Muscle of back (tissue), 11 donors: ENCODE measurements around the gene SERPINI1. TPM values are rescaled to one million over a fixed set of nuclear protein-coding genes. Genes with fewer than 3 reads are reported as not detected.

Experiments
- DNase-seq, 3 donors: peaks; one replicate each; pipeline versions ENCODE4 v3.0.0 to v3.0.0-alpha.2; 2013
- polyA plus RNA-seq, 10 donors: library from polyadenylated mRNA; unstranded; fragments of 120-200 nt; gene quantifications; one replicate each; pipeline ENCODE4 v1.2.1, GENCODE V29; 2013; ENCODE audit not compliant: insufficient read length in 10 of 10

Gene SERPINI1
- polyA plus RNA-seq, 10 donors = 5.6 to 15.2 (median 9.3) TPM

DNA sequence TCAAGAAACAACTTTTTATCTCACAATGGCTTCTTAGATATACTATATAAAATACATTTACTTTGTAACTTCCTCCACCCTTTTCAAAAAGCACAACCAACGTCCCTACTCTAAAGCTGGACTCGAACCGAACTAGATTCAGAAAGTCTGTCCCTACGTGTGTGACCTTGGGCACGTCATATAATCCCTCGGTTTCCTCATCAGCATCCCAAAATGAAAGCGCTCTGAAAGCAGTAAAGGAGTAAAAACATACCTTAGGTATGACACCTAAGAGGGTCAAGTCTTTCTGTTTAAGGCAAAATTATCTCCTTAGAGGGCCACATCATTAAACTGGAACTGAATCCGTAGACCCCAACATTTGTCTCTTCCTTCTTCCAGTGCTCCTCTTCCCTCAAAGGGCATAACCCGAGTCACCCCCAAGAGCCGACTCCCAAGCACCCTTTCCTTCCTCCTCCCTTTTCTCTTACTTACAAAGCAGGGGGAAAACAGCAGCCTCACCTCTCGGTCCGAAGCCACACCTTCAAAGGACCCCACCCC is 1.5 kb upstream of the SERPINI1 start:
- peak in 1 of 3 donors; percentile 4 for DNase-seq

DNA sequence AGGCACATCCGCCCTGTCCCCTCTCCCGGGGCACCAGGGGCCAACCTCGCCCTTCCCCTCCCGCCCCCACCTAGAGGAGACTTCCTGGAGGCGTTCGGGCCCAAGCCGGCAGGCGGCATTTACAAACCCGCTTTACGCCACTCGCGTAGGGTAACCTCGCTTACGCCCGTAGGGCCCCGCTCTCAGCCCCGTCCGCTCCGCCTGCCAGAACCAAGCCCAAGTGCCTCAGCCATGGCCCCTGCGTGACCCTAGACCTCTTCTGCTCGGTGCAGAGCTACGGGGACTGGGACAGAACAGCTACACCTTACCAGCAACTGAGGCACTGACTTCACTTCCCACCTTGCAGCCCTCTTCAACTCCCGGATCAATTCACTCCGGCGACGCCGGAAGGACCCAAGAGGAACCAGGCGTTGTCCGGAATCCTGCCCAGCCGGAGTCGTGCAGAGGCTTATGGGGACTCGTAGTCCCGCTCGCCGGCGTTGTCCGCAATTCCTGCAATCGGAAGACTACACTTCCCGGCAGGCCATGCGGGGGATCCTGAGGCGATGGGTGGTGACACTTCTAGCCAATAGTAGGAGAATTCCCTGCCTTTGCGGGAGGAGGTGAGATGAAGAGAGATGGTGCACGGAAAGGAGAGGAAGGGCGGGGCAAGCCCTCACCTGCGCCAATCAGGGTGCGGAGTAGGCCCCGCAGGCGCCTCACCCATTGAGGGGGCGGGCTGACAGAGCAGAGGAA is 856 bp upstream of the SERPINI1 start, which contains the start of gene PDCD10:
PDCD10 (minus strand) TSS at position 395 of the 735 bp plus-strand sequence. CDS start 14,735 bp downstream, outside the sequence.
- DNase-seq = peak; percentile 97 to 99 (median 98)

DNA sequence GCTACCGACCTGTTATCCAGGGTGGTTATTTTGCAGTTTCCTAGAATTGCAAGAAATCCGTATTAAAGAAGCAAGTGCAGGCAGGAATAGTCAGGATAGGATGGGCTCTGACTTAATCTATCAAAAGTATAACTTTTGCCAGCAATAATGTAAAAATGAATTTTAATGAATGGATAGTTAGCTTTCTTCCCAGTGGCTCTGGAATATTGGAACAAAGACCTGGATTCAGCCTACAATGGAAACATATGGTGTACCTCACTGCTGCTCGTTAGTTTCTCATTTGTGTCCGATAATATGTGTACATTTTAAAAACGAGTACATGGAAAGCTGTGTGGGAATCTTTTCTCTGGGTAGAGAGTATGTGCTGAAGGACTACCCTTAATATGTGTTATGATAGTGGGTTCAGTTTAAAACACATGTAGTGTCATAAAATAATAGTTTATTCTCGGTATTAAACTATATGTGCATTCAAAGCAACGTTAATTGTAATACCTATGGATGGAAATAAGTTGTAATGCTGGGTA is 805 bp downstream of the SERPINI1 start:
- peak in 1 of 3 donors; percentile 4 for DNase-seq

DNA sequence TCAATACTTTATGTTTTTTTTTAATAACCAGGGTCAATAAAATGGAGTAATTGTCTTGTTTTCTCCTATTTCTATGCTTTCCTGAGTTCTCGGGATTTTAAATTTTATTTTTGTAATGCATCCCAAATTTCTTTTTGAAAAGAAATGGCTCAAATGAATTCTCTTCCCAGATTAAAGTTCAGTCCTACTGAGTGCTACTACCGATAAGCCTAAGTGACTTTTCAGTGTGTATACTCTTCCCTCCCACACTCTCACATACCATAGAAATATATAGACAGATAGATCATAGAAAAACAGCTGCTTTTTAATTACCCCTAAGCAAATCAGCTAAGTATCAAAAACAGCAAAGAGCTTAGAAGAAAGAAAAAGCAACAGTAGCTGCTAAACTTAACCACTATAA is 1.5 kb downstream of the SERPINI1 start:
- DNase-seq = no peak

DNA sequence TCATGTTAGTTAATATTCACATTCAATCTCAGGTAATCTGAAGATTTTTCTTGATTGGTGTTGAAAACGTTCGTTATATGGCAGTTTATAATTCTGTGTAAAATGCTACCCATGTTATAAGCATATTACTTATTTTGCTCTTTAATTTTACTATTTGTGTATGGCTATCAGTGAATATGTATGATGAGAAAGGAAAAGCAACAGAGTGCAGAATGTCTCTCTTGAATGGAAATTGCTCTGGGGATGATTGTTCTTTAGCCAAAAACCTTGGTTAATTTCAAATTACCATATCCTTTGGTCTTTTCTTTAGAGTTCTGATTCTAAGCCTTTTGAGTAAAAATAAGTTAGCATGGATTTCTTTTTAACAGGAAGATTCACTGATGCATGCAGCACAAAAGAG is 2.5 kb downstream of the SERPINI1 start:
- no peak for DNase-seq

DNA sequence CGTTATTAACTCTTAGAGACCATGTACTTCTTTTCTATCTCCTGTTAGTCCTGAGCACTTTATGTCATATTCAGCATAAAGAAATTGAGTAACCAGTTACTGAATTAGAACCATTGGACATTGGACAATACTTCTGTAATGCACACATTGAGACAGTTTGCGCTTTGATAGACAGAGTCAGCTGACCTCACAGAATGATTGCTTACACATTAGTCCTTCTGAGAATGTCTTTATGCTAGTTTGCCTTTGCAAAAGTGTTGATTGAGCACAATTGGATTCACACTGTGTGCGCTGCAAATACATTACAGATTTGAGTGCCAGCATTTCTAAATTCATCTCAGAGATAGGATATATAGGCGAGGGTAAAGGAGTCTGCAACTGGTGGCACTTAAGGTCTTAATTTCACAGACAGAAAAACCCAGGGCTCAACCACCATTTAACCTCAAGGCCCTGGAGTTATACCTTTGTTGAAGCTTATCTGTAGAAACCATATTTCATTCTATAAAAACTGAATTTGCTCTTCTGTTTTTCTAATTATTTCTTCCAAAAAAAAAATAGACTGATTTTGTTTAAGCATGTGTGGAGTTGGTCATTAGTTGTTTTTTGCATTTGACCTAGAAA is 3.8 kb downstream of the SERPINI1 start:
- DNase-seq = no peak

DNA sequence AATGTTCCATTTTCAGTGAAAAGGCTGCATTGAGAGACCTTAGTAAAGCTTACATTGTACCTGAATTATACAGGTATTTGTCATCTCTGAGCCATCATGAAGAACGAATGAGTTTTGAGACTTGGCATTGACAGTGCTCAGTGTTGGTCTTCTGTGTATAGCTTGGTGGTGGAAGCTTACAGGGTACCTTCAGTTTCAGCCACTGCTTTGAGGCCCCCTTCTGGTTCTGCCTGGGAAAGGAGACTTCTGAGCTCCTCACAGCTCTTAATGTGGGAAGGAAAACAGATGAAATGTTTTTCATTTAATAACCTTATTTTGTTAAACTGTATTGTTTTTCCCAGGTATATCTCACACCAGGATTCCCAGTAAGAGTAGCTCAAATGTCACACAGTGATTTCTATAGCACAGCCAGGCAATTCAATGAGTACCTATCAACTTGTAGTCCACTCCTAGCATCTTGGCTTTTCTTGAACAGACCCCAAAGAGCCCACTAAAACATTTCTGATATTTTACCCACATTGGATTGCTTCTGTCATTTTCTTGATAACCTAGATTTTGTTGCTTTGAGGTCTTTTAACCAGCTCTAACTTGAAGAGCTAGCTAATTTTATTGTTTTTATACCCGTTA is 5.6 kb downstream of the SERPINI1 start:
- peak in 2 of 3 donors; percentile 19 to 20 for DNase-seq

DNA sequence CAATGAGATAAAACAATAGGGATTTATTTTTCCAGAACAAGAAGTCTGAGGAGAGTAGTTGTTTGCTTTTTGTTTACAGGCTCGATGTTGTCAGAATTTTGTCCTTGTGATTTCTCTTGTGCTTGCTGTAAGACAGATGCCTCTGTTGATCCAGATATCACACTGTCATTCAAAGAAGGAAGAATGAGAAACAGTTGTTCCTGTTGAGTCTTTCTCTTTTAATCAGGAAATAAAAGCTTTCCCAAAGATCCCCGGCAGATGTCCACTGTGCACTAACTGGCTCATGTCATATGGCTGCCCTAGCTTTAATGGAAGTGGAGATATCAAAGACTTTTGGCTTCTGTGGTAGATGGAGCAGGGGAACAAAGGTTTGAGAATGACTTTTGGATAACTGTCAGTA is 6.8 kb downstream of the SERPINI1 start:
- DNase-seq = no peak

DNA sequence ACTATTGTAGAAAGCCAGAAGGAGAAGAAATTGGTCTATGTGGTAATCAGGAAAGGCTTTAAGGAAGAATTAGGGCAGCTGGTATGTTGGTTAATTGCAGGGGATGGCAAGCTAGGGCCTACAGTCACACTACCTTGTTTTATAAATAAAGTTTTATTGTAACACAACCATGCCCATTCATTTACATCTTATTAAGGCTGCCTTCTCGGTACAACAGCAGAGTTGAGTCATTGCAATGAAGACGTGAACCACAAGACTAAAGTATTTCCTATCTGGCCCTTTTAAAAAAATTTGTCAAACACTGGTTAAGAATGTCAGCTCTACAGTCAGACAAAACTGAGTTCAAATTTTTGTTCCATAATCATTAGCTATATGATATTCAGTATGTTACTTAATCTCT is 8.3 kb downstream of the SERPINI1 start:
- no peak for DNase-seq

DNA sequence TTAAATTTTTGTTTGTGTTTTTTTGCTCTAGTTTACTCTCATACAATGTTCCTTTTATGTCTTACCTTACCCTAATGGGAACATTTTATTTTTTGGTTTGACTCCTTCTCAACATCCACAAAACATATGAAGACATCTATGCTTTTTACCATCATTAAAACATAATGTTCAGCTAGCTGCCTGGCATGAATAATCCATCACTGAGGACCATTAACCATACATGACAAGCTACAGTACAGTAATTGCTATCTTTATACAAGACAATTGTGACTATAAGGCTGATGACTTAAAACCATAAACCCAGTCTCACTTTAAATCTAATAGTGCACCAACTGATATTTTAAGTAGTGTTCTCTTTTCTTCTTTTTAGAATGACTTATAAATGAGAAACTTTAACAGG is 13.7 kb downstream of the SERPINI1 start:
- no peak for DNase-seq

DNA sequence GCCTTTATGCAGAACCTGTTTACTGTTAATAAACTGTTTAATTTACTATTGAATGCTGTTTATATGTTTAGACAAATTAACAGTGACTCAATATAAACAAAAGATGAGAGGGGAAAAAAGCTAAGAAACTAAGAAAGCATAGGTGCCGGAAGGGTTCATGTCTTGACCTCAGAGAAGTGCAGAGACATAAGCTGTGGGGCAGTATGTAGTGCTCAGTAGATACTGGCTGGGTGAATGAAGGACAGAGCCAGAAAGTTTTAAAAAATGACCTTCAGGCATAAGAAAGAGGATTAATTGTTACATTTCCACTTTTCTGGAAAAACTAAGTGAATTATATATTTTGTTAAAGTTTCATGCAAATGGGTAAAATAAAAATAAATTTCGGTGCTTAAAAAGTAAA is 14.2 kb downstream of the SERPINI1 start:
- no peak for DNase-seq

DNA sequence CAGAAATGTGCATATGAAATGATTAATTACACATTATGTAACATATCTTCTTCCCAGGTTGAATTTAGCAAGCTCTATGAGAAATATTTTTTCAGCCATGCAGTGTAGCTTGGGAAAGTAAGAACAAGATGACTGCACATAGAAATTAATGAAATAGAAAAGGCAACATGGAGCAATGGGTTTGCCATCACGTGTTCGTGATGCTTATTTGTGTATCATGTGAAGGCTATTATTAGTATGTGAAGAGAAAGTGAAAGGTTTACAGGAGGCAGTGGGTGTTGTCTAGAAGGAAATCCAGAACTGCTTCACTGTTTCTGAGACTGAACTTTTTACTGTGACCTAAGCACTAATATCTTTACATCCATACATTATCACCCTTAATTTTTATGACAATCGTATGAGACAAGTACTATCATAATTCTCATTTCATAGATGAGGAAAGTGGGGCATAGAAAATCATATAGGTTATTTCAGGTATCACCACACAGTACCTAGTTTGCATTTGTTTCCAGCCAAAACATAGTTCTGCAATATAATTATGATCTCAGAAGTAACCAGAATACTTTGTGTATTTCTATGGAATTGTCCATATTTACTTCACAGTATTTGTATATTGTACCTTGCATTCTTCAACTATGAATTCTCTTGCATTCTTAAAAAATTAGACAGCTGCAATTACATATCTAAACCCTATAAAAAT is 14.9 kb downstream of the SERPINI1 start:
- DNase-seq = no peak

DNA sequence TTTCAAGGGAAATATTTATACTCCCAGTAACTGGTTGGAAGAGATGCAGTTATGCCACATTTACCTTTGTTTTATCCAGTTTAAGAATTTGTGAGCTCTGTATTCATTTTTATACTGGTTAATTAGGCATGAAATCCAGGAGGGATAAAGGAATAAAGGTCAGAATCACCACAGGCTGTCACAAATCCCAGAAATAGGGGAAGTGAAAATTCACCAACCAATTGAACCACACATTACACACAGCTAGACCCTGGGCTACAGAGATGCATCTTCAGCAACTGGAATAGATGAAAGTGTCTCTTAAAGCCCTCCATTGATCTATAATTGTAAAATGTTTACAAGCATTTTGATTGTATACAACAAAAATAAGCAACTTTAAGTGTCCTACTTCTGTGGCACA is 18.5 kb downstream of the SERPINI1 start:
- DNase-seq = no peak

DNA sequence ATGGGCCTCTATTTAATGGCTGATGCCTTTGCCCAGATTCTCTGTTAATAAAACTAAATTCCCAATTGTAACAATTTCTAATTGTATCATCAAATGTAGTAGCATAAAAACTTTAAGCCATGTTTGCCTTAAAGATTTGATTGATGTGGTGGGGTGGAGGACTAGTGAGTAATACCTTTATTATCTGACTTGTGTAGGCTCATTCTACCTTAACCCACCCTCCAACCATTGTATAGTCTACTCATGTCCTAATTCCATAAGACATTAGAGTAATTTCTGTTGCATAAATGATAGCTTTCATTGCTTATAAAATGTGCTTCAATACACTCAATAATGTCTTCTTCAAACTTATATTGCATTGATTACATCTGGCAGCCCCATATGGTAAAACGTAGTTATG is 25.8 kb downstream of the SERPINI1 start:
- no peak for DNase-seq

DNA sequence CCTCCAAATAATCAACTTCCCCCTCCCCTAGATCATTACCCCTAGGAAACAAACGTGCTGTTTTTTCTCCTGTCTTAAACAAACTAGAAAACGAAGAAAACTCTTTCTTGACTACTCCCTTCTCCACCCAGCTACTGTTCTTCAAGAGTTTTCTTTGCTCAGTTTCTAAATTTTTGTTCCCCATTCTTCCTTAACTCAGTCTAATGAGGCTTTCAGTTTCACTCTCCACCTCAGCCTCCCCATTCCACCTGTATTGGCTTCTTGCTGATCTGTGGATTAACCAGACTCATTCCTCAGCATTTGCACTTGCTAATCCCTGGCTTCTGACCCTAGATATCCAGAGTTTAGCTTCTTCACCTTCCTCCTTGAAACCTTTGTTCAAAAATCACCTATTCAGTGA is 26.8 kb downstream of the SERPINI1 start:
- no peak for DNase-seq

DNA sequence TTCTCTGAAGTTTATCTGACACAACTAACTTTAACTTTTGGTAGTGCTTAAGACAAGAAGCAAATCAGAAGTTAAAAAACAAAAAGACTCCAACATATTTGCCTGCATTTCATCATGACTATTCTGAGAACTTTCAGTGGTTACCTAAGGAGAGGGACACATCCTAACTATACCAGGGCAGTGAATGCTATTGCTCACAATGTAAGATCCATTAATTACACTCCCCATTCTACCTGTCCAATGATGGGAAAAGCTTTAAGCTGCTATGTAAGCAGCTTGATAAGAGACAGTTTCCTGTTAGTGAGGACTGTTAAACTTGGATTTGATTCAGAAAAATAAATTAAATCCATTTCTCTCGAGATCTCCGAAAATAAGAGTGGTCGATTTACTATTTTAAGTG is 37.5 kb downstream of the SERPINI1 start:
- no peak for DNase-seq

DNA sequence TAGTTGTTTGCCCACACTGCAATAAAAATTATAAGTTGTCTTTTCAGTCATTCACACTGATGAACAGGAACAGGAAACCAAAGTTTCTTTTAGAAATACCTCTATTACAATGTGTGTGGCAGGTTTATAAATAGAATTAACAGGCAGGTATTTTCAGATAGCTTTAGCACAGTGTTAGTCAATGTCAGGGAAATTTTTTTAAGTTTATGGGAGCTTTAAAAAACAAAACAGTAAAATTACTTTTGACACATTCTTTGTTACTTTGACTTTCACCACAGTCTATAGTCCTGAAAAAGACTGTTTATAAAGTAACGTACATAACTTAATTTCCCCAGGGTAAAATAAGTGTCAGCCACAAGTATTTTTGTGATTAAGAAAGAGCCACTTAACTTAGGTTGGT is 38.1 kb downstream of the SERPINI1 start:
- DNase-seq = no peak

DNA sequence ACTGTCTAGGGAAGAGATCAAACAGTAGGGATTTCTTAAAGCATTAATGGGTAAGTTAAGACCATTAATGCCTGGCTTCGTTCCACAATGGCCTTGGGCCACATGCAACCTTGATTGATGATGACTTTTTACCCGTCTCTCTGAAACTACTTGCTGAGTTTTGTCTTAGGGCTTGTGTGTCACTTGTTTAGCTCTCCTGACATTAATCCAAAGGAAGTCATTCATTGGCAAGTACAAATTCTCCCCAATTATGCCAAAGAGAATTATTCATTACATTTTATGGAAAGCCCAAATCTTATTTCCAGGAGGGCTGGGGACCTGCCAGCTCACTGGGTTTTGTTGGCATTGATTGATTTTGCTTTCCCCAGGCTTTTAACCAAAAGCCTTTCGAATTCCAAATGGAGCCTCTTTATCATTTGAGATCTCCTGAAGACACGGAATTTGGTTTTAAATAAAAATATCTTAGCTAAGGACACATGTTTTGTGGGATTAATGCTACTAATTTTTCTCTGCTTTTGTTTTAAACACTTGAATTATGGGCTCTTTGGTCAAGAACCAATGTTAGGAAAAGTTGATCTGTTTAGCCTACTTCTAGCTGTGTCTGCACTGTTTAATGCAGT is 40.7 kb downstream of the SERPINI1 start:
- no peak for DNase-seq

DNA sequence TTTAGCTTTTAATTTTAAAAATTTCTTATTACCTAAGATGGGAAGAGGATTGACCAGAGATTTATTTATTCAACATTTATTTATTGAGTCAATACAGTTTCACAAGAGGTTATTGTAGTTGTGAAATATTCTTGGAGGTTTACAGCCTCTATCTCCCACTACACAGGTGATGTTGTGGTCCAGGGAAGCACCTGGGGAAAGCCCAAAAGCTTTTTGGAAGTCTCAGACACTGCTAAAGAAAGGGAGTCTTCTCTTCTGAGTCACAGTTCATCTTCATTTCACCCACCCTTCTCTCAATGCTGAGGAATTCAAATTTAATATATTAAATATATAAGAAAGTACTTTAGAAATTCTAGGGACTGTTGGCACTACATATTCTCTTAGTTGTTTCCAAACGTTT is 41.8 kb downstream of the SERPINI1 start:
- no peak for DNase-seq

DNA sequence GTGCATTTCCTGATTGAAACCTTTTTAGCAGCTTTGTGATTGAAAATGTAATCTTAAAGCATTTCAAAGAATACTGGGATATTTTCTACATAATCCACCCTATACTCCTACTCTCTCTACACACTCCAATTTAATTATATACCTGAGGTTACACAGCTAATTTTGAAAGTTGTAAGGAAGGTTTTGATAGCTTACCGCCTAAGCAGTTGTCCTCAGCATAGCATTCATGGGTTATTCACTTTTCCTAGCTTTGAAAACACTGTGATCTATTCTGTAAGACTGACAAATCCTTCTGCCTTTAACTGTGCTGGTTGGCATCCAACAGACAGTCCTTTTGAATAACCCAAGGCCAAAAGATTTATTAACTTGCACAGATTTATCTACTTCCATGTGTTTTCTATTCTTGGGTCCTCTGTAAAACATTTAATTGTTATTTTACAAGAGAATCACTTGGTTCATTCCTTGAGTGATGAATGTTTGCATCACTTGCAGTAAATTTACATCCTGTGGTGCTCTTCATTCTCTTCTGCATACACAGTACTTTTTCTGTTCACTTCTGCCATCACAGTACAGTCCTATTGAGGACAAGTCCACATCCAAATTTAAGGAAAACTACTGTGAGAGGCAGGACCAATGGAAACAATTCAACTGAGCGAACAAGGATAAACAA is 44.8 kb downstream of the SERPINI1 start:
- no peak for DNase-seq

DNA sequence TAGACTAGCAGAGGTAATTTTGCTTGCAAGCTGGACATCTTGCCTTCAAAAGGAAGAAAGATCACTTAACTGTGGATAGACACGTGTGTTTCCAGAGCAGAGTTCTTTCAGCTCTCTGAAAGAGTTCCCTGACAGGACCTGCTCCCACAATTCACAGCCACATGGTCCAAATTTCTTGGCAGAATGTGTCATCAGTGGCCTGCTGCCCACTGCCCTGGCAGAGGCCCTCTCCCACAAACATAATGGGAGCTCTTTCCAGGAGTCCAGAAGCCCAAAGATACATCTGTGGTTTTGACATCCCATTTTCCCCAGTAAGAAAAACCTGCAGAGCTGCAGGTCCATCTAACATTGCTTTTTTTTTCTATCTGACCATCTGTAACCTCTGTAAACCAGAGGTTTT is 48.3 kb downstream of the SERPINI1 start:
- DNase-seq = peak; percentile 1 to 13 (median 10)
